NOMO-1 (cell line): Measurements from ENCODE around the gene MYD88.
"Not testable (repeated sequence)": the region's sequence is repeated elsewhere in the genome, so short reads cannot be mapped to it uniquely, and the experiment has no call there.

Experiments
- DNase-seq, 2 experiments: peaks; one replicate each; lab custom pipeline; 2025; ENCODE audit not compliant: unreplicated experiment in 2 of 2; lab: John Stamatoyannopoulos, UW

Gene MYD88

DNA sequence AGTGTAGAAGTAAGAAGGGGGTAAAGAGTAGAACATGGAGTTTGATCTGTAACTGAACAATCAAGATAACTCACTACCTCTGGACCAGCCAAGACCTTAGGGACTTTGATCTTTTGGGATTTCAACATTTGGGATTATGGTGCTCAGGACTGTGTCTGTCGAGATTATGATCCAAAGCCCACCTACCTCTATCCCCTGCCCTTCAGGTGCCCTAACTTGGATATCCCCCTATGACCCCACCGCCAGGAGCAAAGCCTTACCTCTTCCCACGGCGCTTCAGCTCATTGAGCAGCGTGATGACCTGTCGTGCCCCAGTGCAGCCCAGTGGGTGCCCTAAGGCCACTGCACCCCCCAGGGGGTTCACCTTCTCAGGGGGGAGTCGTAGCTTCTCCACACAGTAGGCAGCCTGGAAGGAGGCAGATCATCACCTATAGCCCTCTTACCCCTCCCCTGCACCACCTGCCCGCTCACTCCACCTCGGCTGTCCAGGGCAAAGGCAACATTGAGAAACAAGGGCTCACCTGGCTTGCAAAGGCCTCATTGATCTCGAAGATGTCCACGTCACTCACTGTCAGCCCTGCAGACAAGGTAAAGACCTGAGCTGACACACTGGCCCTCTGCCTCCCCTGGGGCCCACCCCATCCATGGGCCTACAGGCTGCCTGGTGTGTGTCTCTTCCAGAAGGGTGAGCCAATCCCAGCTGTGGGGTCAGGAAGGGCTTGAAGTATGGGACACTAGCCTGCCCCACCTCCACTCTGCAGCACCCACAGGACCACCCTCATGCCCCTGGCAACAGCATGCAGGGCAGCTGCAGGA lies 12.9 kb upstream of the MYD88 start:
- DNase-seq = no peak

GRCh38 chr3:38126121-38126892 lies 12.2 kb upstream of the MYD88 start:
- no peak for DNase-seq

DNA sequence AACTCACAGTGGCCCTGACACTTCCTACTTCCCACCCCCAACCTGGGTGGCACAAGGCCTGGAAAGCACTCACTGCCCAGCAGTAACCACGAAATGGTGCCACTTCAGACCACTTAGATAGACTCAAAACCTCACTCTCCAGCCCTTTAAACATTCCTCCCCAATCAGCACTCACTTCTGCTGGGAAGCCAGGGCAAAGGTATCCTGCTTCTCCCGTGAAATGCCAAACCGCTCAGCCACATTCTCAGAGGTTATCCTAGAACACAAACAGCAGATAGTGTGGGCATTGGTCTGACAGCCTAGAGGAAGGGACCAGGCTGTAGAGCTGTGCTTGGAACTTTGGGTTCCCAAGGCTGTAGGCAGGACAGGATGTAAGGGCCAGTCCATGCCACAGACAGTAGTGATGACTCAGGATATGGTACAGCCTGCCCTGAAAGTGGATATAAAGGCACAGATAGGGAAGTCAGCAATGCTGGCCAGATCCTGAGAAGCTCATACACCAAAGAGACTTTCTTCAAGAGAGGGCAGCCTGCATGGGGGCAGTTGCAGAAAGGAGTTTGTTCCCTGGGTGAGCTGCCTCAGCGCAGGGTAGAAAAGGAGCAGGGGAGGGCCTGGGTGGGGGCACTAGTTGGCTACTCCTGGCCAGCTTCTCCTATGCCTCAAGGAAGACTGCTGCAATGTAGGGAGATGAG lies 10.7 kb upstream of the MYD88 start:
- no peak for DNase-seq

GRCh38 chr3:38128303-38128655 lies 10.2 kb upstream of the MYD88 start:
- DNase-seq = no peak

- no peak for DNase-seq
Observed at GRCh38 chr3:38129058-38129457, 9.4 kb upstream of the MYD88 start.

DNA sequence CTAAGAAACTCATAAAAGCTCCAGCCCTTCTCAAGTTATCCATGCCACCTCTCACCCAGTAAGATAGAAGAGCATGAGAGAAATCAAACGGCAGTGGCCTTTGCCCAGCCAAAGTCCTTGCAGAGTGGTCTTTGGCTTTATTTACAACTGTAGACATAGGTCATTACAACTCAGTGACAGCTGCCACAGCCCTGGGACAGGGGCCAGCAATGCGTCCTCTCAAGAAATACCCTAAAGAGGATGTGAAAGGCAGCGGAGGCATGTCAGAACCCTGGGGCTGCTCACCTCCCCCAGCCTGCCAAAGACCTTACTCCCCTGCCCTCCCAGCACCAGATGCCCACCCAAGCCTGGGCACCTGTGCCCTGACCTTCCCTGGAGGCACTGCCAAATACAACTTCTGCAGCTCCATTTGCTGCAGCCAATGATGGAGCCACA lies 7.8 kb upstream of the MYD88 start:
- DNase-seq = no peak

DNA sequence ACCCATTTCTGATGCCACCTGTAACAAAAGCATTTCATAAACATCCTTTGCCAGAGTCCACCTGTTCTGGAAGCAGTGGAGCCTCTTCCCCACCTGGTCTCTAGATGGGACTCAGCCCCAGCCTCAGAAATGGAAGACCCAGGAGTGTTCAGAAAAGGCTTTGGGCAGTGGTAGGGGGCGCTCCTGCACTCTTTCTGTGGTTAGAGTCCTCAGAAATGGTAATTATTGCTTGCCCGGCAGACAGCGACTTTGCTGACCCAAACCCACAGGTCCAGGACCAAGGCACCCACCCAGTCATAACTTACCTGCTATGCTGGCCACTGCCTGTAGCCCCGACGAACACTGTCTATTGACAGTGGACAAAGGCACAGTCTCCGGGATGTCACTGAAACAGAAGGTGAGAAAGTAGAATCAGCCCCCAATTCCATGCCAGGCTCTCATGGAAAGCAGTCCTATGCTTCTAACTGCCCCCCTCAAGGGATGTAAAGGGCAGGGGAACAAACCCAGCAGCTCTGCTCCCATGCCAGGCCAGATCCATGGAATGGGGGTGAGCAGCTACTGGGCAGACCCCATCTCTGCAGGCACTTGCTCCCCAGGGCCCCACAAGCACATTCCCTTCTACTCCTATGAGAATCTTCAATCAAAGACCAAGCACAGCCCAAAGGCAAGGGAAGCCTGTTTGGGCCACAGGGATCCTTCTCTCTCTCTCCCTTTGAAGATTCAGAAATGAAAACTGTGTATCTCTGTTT lies 6.7 kb upstream of the MYD88 start:
- peak in 1 of 2 experiments; percentile 45 for DNase-seq

- DNase-seq = no peak
Observed at GRCh38 chr3:38133209-38133556, 5.3 kb upstream of the MYD88 start.

DNA sequence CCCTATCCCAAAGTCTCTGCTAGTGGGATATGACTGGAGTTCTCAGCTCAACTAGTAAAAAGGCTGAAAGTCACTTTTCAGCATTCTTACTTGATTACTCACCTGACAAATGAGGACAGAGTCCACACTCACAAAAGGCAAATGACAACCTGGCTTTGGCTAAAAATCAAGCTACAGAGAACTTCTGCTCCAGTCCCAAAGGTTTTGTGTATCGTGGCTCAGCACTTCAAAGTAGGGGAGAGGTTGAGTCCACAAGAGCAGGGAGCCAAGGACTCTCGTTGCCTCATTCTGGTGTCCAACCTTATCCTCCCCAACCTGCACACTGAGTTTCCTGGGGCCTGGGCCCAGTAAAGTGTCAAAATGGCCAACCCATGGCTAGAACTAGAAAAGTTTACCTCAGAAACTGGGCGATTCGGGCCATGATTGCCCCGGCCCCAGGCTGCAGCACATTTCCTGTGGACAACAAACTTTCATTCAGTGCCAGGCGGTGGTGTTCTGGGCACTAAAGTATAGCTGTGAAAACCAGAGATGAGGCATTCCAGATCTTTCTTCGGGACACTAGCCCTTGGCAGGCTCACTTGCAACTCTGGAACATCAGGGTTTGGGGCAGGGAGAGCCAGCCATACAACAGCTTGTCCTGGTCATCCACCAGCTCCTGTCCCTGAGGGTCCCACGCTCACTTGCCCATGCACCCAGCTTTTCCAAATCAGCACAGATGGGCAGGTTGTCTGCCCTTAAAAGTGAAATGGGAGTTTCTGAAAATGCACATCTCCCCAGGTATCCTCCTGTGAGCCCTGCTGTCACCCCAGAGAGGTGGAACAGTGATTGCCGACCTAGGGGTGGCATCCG lies 4.7 kb upstream of the MYD88 start:
- DNase-seq = no peak

- DNase-seq = not testable (repeated sequence)
Observed at GRCh38 chr3:38134517-38135143, 3.8 kb upstream of the MYD88 start.

DNA sequence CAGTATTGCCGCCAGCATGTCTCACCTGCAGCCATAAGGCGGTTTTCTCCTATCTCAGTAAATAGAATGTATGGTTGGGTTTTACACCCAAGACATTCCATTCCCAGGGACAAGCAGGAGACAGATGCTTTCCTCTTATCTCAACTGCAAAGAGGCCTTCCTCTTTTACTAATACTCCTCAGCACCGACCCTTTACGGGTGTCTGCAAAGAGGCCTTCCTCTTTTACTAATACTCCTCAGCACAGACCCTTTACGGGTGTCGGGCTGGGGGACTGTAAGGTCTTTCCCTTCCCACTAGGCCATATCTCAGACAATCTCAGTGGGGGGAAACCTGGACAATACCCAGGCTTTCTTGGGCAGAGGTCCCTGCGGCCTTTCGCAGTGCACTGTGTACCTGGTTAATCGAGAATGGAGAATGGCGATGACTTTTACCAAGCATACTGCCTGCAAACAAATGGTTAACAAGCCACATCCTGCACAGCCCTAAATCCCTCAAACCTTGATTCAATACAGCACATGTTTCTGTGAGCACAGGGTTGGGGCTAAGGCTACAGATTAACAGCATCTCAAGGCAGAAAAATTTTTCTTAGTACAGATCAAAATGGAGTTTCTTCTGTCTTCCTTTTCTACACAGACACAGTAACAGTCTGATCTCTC lies 2.7 kb upstream of the MYD88 start:
- DNase-seq = peak; percentile 34 to 66

- no peak for DNase-seq
Observed at GRCh38 chr3:38136393-38136776, 2.1 kb upstream of the MYD88 start.

GRCh38 chr3:38136777-38137614 lies 1.5 kb upstream of the MYD88 start, which contains the start of gene ACAA1:
Gene ACAA1 (minus strand): TSS chr3:38137127. CDS start chr3:38137035, 92 bp downstream.
- DNase-seq = peak; percentile 99

GRCh38 chr3:38137615-38138348 lies 679 bp upstream of the MYD88 start:
- peak in 1 of 2 experiments; percentile 36 for DNase-seq

GRCh38 chr3:38139191-38139590 lies 730 bp downstream of the MYD88 start:
- peak in 1 of 2 experiments; percentile 16 for DNase-seq

DNA sequence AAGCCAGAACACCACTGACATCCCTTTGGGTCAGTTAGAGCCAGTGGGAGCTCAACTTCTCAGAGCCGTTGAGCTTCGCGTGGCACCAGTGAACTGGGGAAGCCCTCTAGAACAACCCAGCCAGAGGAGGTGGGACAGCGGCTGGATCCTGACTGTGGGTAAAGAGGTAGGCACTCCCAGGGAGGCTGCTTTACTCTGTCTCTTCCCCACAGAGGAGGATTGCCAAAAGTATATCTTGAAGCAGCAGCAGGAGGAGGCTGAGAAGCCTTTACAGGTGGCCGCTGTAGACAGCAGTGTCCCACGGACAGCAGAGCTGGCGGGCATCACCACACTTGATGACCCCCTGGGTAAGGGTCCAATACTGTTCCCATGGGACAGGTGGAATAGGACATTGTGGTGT lies 1.2 kb downstream of the MYD88 start:
- no peak for DNase-seq
